Natural killer cell (primary cell): ENCODE measurements around the gene CTNND1. TPM values are rescaled to one million over a fixed set of nuclear protein-coding genes. Genes with fewer than 3 reads are reported as not detected.

Source experiments
- ATAC-seq, 3 donors: fragments of 150-1000 bp in 2 of 3; fragments of 200-7000 bp in 1 of 3; cut with Tn5 transposase; 1 replicate in 1 of 3; 2 replicates in 2 of 3; pipeline ENCODE4 v1.10.0; 2021; ENCODE audit warnings: mild to moderate bottlenecking in 2 of 3, moderate library complexity in 2 of 3
- DNase-seq, 2 donors: peaks; one replicate each; pipeline versions ENCODE4 v3.0.0 to v3.0.0-alpha.2; 2013 to 2021; ENCODE audit warnings: mixed read lengths in 1 of 2
- H3K27ac ChIP-seq: one replicate; pipeline ENCODE4 v1.5.1; 2013; ENCODE audit warnings: mild to moderate bottlenecking, low read length
- H3K27me3 ChIP-seq: one replicate; pipeline ENCODE4 v1.6.1; 2013; ENCODE audit warnings: low read length; ENCODE audit not compliant: control insufficient read depth, insufficient read depth
- H3K36me3 ChIP-seq: one replicate; pipeline ENCODE4 v1.6.1; 2013; ENCODE audit warnings: low read length; ENCODE audit not compliant: control insufficient read depth, insufficient read depth
- H3K4me1 ChIP-seq: one replicate; pipeline ENCODE4 v1.6.1; 2013; ENCODE audit warnings: low read length; ENCODE audit not compliant: control insufficient read depth, insufficient read depth
- H3K4me3 ChIP-seq: one replicate; pipeline ENCODE4 v1.5.1; 2013; ENCODE audit warnings: low read length
- H3K9me3 ChIP-seq: one replicate; pipeline ENCODE4 v1.6.1; 2013; ENCODE audit warnings: low read length; ENCODE audit not compliant: control insufficient read depth, insufficient read depth
- H3K27ac Mint-ChIP-seq, 2 donors: one replicate each; pipeline ENCODE4 v1.8.0; 2022; ENCODE audit warnings: mild to moderate bottlenecking in 2 of 2, mixed read lengths in 2 of 2, moderate library complexity in 1 of 2
- H3K27me3 Mint-ChIP-seq, 2 donors: one replicate each; pipeline ENCODE4 v1.8.0; 2022; ENCODE audit warnings: low read depth in 2 of 2, mixed read lengths in 2 of 2
- H3K36me3 Mint-ChIP-seq: one replicate; pipeline ENCODE4 v1.8.0; 2022; ENCODE audit warnings: mixed read lengths
- H3K4me1 Mint-ChIP-seq, 2 donors: one replicate each; pipeline ENCODE4 v1.8.0; 2022; ENCODE audit warnings: mixed read lengths in 2 of 2
- H3K4me3 Mint-ChIP-seq: one replicate; pipeline ENCODE4 v1.8.0; 2022; ENCODE audit warnings: mild to moderate bottlenecking, moderate library complexity, mixed read lengths
- H3K9me3 Mint-ChIP-seq, 2 donors: one replicate each; pipeline ENCODE4 v1.8.0; 2022; ENCODE audit warnings: mixed read lengths in 2 of 2
- CTCF ChIP-seq: fragments of 200-600 bp; IDR thresholded peaks from one replicate; pipeline ENCODE4 v1.8.0; 2022; ENCODE audit warnings: antibody characterized with exemption
- WGBS: methylation state at CpG from one replicate; pipeline ENCODE4 v1.1.7; 2013; ENCODE audit warnings: missing lambda C conversion rate; ENCODE audit not compliant: insufficient coverage; 5-methylcytosine and 5-hydroxymethylcytosine counted together
- intact Hi-C: fragments of 100-400 bp; cut with micrococcal nuclease; formaldehyde crosslinking; loops from one replicate; pipeline ENCODE4 v1.14.2; 2022
- total RNA-seq, 4 donors: library from RNA; stranded (reverse); fragments of 120-200 nt in 1 of 4; gene quantifications; one replicate each; pipeline versions ENCODE4 v1.2.3 to v1.2.4, GENCODE V29; 2013 to 2022

Gene CTNND1
- total RNA-seq, 3 donors from 2014 or later (not counting 1 experiment from before 2014, with no cell fraction given): 17.1 to 17.7 (median 17.3) TPM

- 96% methylated on average over 2 of the region's 2 CpGs for WGBS
- no peaks in the 10 kb centered on the region for H3K36me3 ChIP-seq
- intact Hi-C loops: no loop called here
- H3K9me3 Mint-ChIP-seq: no peaks in the 10 kb centered on the region
- H3K4me1 ChIP-seq: no peaks in the 10 kb centered on the region
- peaks cover 17 to 18% of the 10 kb centered on the region in 2 donors for H3K4me1 Mint-ChIP-seq
- no peak for TF ChIP-seq CTCF
- H3K27ac ChIP-seq: no peak overlapping the region
- H3K4me3 Mint-ChIP-seq: no peak overlapping the region
- H3K9me3 ChIP-seq: no peaks in the 10 kb centered on the region
- H3K27ac Mint-ChIP-seq: no peak overlapping the region
- H3K27me3 Mint-ChIP-seq: no peaks in the 10 kb centered on the region
- H3K4me3 ChIP-seq: no peak overlapping the region
- no peaks in the 10 kb centered on the region for H3K36me3 Mint-ChIP-seq
- no peak for ATAC-seq
- no peaks in the 10 kb centered on the region for H3K27me3 ChIP-seq
- DNase-seq: no peak
Measured at GRCh38 chr11:57727185-57727584, 34.4 kb upstream of the CTNND1 start.

GRCh38 chr11:57728829-57729228 is 32.8 kb upstream of the CTNND1 start:
- Mint-ChIP-seq H3K36me3 (no peaks in the 10 kb centered on the region), H3K9me3 (no peaks in the 10 kb centered on the region), H3K27ac (no peak overlapping the region), H3K4me1 (peaks cover 17 to 18% of the 10 kb centered on the region in 2 donors), H3K27me3 (no peaks in the 10 kb centered on the region), H3K4me3 (no peak overlapping the region)
- intact Hi-C loops: no loop called here
- H3K27ac ChIP-seq: no peak overlapping the region
- no peaks in the 10 kb centered on the region for H3K4me1 ChIP-seq
- H3K27me3 ChIP-seq: no peaks in the 10 kb centered on the region
- ATAC-seq (no peak), DNase-seq (no peak)
- TF ChIP-seq CTCF: no peak
- 87% methylated on average over 7 of the region's 7 CpGs for whole genome bisulfite sequencing
- H3K4me3 ChIP-seq: no peak overlapping the region
- no peaks in the 10 kb centered on the region for H3K9me3 ChIP-seq
- no peaks in the 10 kb centered on the region for H3K36me3 ChIP-seq

GRCh38 chr11:57729479-57729878 is 32.1 kb upstream of the CTNND1 start:
- intact Hi-C loops: no loop called here
- H3K27me3 ChIP-seq: no peaks in the 10 kb centered on the region
- WGBS: 96% methylated on average over 4 of the region's 7 CpGs
- Mint-ChIP-seq H3K9me3 (no peaks in the 10 kb centered on the region), H3K27ac (no peak overlapping the region), H3K4me3 (no peak overlapping the region), H3K36me3 (no peaks in the 10 kb centered on the region), H3K27me3 (no peaks in the 10 kb centered on the region), H3K4me1 (peaks cover 17 to 18% of the 10 kb centered on the region in 2 donors)
- no peaks in the 10 kb centered on the region for H3K36me3 ChIP-seq
- ATAC-seq (no peak), DNase-seq (no peak)
- no peak overlapping the region for H3K4me3 ChIP-seq
- no peaks in the 10 kb centered on the region for H3K4me1 ChIP-seq
- no peaks in the 10 kb centered on the region for H3K9me3 ChIP-seq
- TF ChIP-seq CTCF: no peak
- no peak overlapping the region for H3K27ac ChIP-seq

- 100% methylated on average over 1 of the region's 1 CpG for WGBS
- Mint-ChIP-seq H3K4me1 (peaks cover 13 to 14% of the 10 kb centered on the region in 2 donors), H3K27ac (no peak overlapping the region), H3K4me3 (no peak overlapping the region), H3K27me3 (no peaks in the 10 kb centered on the region), H3K36me3 (no peaks in the 10 kb centered on the region), H3K9me3 (no peaks in the 10 kb centered on the region)
- peaks cover 4% of the 10 kb centered on the region for H3K36me3 ChIP-seq
- ATAC-seq (no peak), DNase-seq (no peak)
- TF ChIP-seq CTCF: no peak
- intact Hi-C loops: no loop called here
- H3K4me3 ChIP-seq: no peak overlapping the region
- H3K27ac ChIP-seq: no peak overlapping the region
- H3K4me1 ChIP-seq: no peaks in the 10 kb centered on the region
- no peaks in the 10 kb centered on the region for H3K9me3 ChIP-seq
- no peaks in the 10 kb centered on the region for H3K27me3 ChIP-seq
Measured at GRCh38 chr11:57732661-57733060, 28.9 kb upstream of the CTNND1 start.
